Activated effector memory CD4-positive, alpha-beta T cell treated with anti-CD3 and anti-CD28 coated beads, Interleukin-2, amount 50 U/mL, for 16 hours (primary cell): ENCODE results near the gene ZSCAN21.

Source experiments
- DNase-seq: peaks from one replicate; pipeline ENCODE4 v3.0.0-alpha.2; 2020

The ZSCAN21 gene

DNA sequence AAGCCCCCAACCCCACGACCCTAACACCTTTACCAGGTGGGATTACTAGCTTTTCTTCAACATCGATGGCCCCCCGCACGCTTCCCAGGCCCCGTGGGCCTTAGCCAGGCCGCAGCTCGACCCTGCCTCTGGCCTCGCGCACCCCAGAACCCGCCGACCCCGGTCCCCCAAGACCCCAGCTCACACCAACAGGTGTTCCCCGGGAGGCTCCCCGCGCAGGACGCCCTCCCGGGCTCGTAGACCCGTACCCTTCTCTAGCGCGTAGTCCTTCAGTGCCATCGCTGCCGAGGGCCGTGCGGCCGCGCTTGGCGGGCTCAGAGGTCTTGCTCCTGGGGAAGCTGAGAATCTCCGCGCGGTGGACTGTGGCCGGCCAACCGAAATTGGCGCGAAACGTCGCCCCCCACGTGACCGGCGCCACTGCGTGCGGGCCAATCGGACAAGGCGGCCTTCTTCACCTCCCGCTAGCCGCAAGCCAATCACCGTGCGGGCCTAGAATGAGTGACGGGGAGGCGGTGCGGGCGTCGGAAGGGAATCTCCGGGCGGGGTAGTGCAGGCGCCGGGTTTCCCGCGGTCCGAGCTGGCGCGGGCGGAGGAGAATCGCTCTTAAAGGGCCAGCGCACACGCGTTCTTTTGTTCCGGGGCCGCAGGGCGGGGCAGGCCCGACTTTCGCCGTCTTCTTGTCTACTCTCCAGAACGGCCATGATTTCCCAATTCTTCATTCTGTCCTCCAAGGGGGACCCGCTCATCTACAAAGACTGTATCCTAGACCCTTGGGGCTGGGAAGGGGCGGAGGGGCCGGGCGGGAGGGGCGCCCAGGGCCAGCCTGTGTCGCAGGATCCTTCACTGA is 51.7 kb downstream of the ZSCAN21 start, which contains the start of the genes AP4M1 and MCM7:
TSS of gene AP4M1 (plus strand) at position 628 of the 847 bp plus-strand sequence. CDS start at position 700, 72 bp downstream.
TSS of gene MCM7 (minus strand) at position 382 of the 847 bp plus-strand sequence. CDS start at position 279, 103 bp downstream.
- DNase-seq: peak; percentile 99

DNA sequence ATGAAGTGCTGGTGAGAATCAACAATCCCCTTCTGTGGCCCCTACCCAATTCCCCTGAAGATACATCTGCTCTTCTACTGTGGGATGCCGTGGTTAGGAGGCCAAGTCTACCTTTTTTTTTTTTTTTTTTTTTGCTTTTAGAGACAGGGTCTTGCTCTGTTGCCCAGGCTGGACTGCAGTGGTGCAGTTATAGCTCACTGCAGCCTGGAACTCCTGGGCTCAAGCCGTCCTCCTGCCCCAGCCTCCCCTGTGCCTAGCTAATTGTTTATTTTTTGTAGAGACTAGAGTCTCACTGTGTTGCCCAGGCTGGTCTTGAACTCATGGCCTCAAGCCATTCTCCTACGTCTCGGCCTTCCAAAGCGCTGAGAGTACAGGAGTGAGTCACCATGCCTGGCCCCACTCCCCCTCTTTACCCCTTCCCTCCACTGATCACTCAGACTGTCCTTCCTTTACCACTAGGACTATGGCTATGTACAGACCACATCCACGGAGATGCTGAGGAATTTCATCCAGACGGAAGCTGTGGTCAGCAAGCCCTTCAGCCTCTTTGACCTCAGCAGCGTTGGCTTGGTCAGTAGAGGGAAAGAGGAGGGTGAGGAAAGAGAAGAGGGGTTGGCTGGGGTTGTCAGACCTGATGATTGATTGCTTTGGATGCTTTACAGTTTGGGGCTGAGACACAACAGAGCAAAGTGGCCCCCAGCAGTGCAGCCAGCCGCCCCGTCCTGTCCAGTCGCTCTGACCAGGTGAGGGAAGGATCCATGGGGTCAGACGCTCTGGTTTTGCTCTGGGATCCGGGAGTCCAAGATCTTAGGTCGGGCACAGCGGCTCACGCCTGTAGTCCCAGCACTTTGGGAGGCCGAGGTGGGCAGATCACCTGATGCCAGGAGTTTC is 53.6 kb downstream of the ZSCAN21 start:
- no peak for DNase-seq

DNA sequence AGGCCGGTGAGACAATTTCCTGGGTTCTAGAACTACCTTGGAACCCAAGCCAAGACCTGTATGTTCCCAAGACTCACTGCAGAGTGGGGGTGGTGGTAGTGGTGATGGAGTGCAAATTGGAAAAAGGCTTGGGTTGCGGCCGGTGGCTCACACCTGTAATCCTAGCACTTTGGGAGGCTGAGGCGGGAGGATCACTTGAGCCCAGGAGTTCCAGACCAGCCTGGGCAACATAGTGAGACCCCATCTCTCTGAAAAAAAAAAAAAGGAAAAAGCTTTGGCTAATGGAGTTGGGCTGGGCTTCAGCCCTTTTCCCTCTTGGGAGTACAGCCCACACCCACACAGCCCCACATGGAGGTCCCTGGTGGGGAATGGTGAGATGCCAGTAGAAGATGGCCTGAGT is 56.0 kb downstream of the ZSCAN21 start:
- DNase-seq: no peak

DNA sequence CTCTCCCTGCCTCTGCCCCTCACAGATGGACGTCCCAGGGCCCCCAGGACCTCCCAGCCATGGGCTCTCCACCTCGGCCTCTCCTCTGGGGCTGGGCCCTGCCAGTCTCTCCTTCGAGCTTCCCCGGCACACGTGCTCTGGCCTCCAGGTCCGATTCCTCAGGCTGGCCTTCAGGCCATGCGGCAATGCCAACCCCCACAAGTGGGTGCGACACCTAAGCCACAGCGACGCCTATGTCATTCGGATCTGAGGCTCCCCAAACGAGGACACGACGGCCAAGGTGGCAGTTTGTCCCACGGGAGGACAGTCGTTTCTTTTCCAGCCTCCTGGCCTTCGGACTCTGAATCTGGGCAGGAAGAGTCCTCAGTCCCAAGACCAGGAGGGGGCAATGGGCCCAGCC is 57.1 kb downstream of the ZSCAN21 start:
- no peak for DNase-seq

DNA sequence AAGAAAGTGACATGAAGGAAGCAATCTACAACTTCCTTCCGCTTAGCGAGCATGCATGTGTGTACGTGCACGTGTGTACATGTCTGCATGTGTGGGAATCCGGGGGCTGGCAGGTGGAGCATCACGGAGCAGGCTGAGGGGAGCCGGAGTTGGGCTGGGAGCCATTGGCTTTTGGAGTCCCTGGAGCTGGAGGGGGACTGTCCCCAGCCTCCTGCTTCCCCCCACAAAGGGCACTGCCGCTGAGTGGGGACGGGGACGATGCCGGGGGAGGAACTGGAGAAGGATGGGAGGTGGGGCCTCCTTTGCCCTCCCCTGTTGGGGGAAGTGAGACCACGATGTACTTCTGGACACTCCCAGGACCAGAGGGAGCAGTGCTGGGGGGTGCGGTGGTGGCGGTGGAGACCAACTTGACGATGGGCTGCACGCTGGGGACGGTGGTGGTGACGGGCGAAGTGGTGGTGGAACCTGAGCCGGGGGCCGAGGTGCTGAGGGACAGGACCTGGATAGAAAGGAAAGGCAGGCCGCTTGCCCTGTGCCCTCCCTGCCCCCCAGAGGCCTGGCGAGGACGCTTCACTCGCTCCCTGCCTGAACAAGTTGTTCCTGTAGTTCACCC is 57.7 kb downstream of the ZSCAN21 start:
- no peak for DNase-seq

DNA sequence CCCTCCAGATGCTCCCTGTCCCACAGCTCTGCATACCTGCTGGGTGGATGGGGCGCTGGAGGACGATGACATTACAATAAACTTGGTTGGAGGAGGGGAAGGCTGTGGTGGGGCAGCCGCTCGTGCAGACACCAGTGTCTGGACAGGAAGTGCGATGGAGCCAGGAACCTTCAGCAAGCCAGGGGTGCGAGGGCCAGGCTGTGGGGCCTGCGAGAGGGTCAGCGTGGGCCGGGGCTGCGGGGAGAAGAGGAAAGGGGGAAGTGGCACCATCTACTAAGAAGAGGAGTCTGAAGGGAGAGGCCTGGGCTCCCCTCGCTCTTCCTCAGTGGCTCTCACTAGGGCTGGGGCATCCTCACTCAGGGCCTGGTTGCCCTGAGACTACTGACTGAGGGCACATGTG is 58.3 kb downstream of the ZSCAN21 start:
- DNase-seq: no peak

DNA sequence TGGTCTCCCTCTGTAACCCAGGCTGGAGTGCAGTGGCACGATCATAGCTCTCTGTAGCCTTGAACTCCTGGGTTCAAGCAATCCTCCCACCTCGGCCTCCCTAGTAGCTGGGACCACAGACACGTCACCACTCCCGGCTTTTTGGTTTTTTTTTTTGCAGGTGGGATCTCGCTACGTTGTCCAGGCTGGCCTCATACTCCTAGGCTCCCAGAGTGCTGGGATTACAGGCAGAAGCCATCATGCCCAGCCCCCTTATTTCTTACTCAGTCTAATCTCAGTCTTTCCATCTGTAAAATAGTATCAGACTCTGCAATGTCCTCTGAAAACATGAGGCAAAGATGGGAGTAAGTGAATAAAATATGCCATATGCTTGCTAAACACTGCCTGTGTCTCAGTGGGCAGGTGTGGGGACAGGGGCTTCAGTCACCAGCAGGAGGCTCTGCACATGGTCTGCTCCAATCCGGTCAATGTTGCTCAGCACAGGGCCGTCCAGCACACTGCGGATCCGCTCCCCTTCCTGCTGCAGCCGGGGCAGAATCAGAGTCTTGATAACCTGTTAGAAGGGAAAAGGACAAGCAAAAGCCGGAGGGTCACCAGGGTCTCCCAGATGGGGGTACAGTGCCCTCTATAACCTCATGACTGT is 60.1 kb downstream of the ZSCAN21 start:
- DNase-seq: no peak

DNA sequence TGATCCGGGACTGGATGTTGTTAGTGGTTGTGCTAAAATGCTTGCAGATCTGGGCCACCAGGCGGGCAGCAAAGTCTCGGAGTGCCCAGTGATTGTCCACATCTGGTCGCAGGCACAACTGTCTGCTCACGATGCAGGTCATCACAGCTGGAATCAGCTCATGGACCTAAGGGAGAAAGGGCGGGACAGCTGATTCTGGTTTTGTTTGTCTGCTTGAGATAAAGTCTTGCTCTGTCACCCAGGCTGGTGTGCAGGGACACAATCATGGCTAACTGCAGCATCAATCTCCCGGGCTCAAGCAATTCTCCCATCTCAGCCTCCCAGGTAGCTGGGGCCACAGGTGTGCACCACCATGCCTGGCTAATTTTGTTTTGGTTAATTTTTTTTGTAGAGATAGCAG is 61.6 kb downstream of the ZSCAN21 start:
- no peak for DNase-seq

DNA sequence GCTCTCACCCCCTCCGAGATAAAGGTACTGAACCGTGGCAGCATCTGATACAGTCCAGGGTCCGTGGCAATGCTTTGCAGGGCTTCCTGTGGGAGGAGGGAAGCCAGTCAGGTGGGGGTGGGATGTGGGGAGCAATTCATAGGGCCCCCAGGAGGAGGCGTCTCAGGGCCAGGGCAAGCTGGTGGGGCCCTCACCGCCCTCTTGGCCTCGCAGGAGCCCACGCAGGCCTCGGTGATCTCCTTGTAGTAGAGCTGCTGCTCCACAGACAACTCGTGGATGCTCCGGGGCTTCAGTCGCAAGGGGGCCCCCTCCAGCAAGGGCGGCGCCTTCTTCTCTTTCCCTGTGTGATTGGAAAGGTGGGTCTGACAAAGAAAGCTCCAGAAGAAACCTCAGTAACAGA is 62.3 kb downstream of the ZSCAN21 start:
- DNase-seq: no peak
